ENCODE data around the gene PCDHB11.

DNA sequence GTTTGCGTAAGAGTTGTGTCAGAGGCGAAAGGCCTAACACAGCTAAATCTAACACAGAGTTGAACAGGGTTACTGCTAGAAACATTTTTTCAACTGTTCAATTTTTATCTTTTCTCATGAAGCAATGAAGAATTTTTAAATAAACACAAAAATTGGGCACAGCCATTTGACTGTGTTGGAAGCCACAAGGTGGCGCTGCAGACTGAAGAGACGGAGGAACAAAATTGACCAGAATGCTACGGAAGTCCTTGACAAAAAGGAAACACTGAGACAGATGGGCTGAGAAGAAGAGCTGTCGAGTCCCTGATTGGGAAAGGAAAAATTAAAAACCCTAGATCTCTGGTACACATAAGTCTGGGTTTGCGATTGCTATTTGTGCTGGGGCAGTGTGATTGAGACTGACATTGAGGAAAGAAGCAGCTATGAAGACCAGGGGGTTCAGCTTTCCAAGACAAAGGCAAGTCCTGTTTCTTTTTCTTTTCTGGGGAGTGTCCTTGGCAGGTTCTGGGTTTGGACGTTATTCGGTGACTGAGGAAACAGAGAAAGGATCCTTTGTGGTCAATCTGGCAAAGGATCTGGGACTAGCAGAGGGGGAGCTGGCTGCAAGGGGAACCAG is 12.4 kb upstream of the PCDHB11 start, which contains the start of gene PCDHB9:
- TF ChIP-seq EP300 (conservative IDR thresholded peaks at IDR 0.05; ENCODE audit: poor library complexity, severe bottlenecking) (no peak), TAF1 (IDR thresholded peaks at IDR 0.05; ENCODE audit: low read depth) (no peak), EZH2 (IDR thresholded peaks at IDR 0.05; ENCODE audit: borderline replicate concordance, insufficient read depth, low read length, poor library complexity, severe bottlenecking) (no peak)
- TF ChIP-seq, protein P1, sequence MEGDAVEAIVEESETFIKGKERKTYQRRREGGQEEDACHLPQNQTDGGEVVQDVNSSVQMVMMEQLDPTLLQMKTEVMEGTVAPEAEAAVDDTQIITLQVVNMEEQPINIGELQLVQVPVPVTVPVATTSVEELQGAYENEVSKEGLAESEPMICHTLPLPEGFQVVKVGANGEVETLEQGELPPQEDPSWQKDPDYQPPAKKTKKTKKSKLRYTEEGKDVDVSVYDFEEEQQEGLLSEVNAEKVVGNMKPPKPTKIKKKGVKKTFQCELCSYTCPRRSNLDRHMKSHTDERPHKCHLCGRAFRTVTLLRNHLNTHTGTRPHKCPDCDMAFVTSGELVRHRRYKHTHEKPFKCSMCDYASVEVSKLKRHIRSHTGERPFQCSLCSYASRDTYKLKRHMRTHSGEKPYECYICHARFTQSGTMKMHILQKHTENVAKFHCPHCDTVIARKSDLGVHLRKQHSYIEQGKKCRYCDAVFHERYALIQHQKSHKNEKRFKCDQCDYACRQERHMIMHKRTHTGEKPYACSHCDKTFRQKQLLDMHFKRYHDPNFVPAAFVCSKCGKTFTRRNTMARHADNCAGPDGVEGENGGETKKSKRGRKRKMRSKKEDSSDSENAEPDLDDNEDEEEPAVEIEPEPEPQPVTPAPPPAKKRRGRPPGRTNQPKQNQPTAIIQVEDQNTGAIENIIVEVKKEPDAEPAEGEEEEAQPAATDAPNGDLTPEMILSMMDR (IDR thresholded peaks at IDR 0.05; ENCODE audit: poor library complexity, severe bottlenecking): no peak
- TF ChIP-seq, protein P2, sequence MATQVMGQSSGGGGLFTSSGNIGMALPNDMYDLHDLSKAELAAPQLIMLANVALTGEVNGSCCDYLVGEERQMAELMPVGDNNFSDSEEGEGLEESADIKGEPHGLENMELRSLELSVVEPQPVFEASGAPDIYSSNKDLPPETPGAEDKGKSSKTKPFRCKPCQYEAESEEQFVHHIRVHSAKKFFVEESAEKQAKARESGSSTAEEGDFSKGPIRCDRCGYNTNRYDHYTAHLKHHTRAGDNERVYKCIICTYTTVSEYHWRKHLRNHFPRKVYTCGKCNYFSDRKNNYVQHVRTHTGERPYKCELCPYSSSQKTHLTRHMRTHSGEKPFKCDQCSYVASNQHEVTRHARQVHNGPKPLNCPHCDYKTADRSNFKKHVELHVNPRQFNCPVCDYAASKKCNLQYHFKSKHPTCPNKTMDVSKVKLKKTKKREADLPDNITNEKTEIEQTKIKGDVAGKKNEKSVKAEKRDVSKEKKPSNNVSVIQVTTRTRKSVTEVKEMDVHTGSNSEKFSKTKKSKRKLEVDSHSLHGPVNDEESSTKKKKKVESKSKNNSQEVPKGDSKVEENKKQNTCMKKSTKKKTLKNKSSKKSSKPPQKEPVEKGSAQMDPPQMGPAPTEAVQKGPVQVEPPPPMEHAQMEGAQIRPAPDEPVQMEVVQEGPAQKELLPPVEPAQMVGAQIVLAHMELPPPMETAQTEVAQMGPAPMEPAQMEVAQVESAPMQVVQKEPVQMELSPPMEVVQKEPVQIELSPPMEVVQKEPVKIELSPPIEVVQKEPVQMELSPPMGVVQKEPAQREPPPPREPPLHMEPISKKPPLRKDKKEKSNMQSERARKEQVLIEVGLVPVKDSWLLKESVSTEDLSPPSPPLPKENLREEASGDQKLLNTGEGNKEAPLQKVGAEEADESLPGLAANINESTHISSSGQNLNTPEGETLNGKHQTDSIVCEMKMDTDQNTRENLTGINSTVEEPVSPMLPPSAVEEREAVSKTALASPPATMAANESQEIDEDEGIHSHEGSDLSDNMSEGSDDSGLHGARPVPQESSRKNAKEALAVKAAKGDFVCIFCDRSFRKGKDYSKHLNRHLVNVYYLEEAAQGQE (IDR thresholded peaks at IDR 0.05; ENCODE audit: borderline replicate concordance): no peak

Data from neural cell (in vitro differentiated cells).